Fibroblast of lung (primary cell): ENCODE measurements around the gene CNR2. TPM values are rescaled to one million over a fixed set of nuclear protein-coding genes. Genes with fewer than 3 reads are reported as not detected.

ENCODE experiments used
- DNase-seq, 2 donors: peaks; one replicate each; pipeline versions ENCODE4 v3.0.0 to v3.0.0-alpha.2; 2010; ENCODE audit warnings: low read depth in 2 of 2
- H2AFZ ChIP-seq: 2 replicates; pipeline ENCODE4 v1.5.1; 2012; ENCODE audit warnings: low read length, control low read depth, inconsistent platforms
- H3K27ac ChIP-seq: 2 replicates; pipeline ENCODE4 v1.5.1; 2011; ENCODE audit warnings: low read length, control low read depth; ENCODE audit not compliant: insufficient read depth
- H3K27me3 ChIP-seq: 2 replicates; pipeline ENCODE4 v1.5.1; 2011; ENCODE audit warnings: mild to moderate bottlenecking, low read length; ENCODE audit not compliant: control insufficient read depth, insufficient read depth
- H3K36me3 ChIP-seq: 2 replicates; pipeline ENCODE4 v1.5.1; 2011; ENCODE audit warnings: low read length; ENCODE audit not compliant: control insufficient read depth, insufficient read depth
- H3K4me1 ChIP-seq: 2 replicates; pipeline ENCODE4 v1.5.1; 2011; ENCODE audit warnings: low read length; ENCODE audit not compliant: control insufficient read depth, insufficient read depth; ENCODE audit errors: extremely low read depth
- H3K4me2 ChIP-seq: 2 replicates; pipeline ENCODE4 v1.5.1; 2011; ENCODE audit warnings: low read length, control low read depth; ENCODE audit not compliant: insufficient read depth; ENCODE audit errors: extremely low read depth
- H3K4me3 ChIP-seq, 4 experiments: fragments of 200-600 bp in 1 of 4; sonication (generic) in 1 of 4; replicated peaks in 1 of 4; 2 replicates each; pipeline ENCODE4 v1.5.1; 2011 to 2016; ENCODE audit warnings: low read length in 4 of 4, low read depth in 3 of 4, mild to moderate bottlenecking in 3 of 4, control low read depth in 2 of 4, inconsistent platforms in 1 of 4, mixed read lengths in 1 of 4; ENCODE audit not compliant: insufficient read depth in 1 of 4; ENCODE audit errors: control extremely low read depth in 1 of 4
- H3K79me2 ChIP-seq: 2 replicates; pipeline ENCODE4 v1.5.1; 2012; ENCODE audit warnings: mild to moderate bottlenecking, low read length, inconsistent platforms; ENCODE audit not compliant: control insufficient read depth, insufficient read depth
- H3K9ac ChIP-seq: 2 replicates; pipeline ENCODE4 v1.5.1; 2011; ENCODE audit warnings: mild to moderate bottlenecking, low read length, control low read depth; ENCODE audit not compliant: insufficient read depth
- H3K9me3 ChIP-seq: 2 replicates; pipeline ENCODE4 v1.5.1; 2012; ENCODE audit warnings: low read depth, low read length; ENCODE audit not compliant: control insufficient read depth, insufficient read depth
- H4K20me1 ChIP-seq: 2 replicates; pipeline ENCODE4 v1.5.1; 2011; ENCODE audit warnings: low read length; ENCODE audit not compliant: control insufficient read depth, insufficient read depth; ENCODE audit errors: extremely low read depth
- EZH2 ChIP-seq: IDR thresholded peaks from 2 replicates; pipeline ENCODE4 v1.5.1; 2012; ENCODE audit warnings: low read length, control low read depth, mild to moderate bottlenecking; ENCODE audit errors: missing control alignments
- polyA plus RNA-seq, 2 donors: library from polyadenylated mRNA; depleted of rRNA in 1 of 2; stranded (reverse) in 1 of 2; unstranded in 1 of 2; fragments of >200 nt; gene quantifications; 2 replicates each; pipeline ENCODE4 v1.2.1, GENCODE V29; 2011 to 2012; ENCODE audit warnings: missing spikeins in 1 of 2
- total RNA-seq: library from RNA; depleted of rRNA; stranded (reverse); fragments of >200 nt; gene quantifications from 2 replicates; pipeline ENCODE4 v1.2.1, GENCODE V29; 2014
- TF ChIP-seq, protein P1 (sequence below), 2 donors: IDR thresholded peaks in 1 of 2; conservative IDR thresholded peaks in 1 of 2; 1 replicate in 1 of 2; 2 replicates in 1 of 2; pipeline ENCODE4 v1.5.1; 2011 to 2012; ENCODE audit warnings: low read length in 2 of 2, control low read depth in 1 of 2, inconsistent platforms in 1 of 2, low read depth in 1 of 2, mild to moderate bottlenecking in 1 of 2

Gene CNR2
- total and polyA plus RNA-seq, 2 donors (not counting 1 experiment from before 2014, with no cell fraction given) = not detected

DNA sequence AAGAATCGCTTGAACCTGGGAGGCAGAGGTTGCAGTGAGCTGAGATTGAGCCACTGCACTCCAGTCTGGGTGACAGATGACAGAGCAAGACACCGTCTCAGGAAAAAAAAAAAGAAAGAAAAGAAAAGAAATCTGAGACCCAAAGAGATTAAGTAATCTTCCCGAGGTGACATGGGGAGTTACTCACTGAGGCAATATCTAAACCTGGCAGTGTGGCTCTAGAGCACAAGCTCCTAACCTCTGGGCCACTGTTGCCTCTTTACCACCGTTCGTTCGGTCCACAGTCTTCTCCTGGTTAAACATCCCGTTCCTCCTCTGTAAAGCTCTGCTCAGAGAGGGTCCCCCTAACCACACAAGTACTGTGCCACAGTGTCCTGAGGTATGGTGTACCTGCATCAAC is 89.4 kb downstream of the CNR2 start:
- Histone ChIP-seq H3K4me2 (peak overlapping the region; percentile 97), H3K27me3 (no peaks in the 10 kb centered on the region), H3K4me1 (peaks cover 4% of the 10 kb centered on the region), H3K9ac (no peak overlapping the region), H4K20me1 (no peaks in the 10 kb centered on the region), H3K9me3 (no peaks in the 10 kb centered on the region), H2AFZ (no peak overlapping the region), H3K79me2 (peaks cover 11% of the 10 kb centered on the region), H3K4me3 (peak overlapping the region; percentile 97 to 99 (median 98)), H3K36me3 (no peaks in the 10 kb centered on the region), H3K27ac (no peak overlapping the region)
- no peak for DNase-seq
- TF ChIP-seq, protein P1, sequence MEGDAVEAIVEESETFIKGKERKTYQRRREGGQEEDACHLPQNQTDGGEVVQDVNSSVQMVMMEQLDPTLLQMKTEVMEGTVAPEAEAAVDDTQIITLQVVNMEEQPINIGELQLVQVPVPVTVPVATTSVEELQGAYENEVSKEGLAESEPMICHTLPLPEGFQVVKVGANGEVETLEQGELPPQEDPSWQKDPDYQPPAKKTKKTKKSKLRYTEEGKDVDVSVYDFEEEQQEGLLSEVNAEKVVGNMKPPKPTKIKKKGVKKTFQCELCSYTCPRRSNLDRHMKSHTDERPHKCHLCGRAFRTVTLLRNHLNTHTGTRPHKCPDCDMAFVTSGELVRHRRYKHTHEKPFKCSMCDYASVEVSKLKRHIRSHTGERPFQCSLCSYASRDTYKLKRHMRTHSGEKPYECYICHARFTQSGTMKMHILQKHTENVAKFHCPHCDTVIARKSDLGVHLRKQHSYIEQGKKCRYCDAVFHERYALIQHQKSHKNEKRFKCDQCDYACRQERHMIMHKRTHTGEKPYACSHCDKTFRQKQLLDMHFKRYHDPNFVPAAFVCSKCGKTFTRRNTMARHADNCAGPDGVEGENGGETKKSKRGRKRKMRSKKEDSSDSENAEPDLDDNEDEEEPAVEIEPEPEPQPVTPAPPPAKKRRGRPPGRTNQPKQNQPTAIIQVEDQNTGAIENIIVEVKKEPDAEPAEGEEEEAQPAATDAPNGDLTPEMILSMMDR (conservative IDR thresholded peaks at IDR 0.05 in 1 of 2, IDR thresholded peaks at IDR 0.05 in 1 of 2; ENCODE audit: low read depth in 1 of 2, low read length in 2 of 2) = no peak
- TF ChIP-seq EZH2 = no peak

Other genes with a start within 250 kb of the CNR2 start
- 1,214 and 1,412 TPM in 2 replicates for gene RPL11, start 221.6 kb downstream of the CNR2 start, total RNA-seq
- 1,477 and 1,551 TPM in 2 replicates for gene RPL11, start 221.6 kb downstream of the CNR2 start, polyA plus RNA-seq
- 15.9 and 19.3 TPM in 2 replicates for gene ELOA, start 169.9 kb downstream of the CNR2 start, total RNA-seq
- gene ELOA, start 169.9 kb downstream of the CNR2 start, polyA plus RNA-seq = 34.1 and 42.2 TPM in 2 replicates
- gene PITHD1, start 134.9 kb downstream of the CNR2 start, total RNA-seq = 29.5 and 40.5 TPM in 2 replicates
- 47.7 and 58.6 TPM in 2 replicates for gene PITHD1, start 134.9 kb downstream of the CNR2 start, polyA plus RNA-seq
- gene LYPLA2, start 122.2 kb downstream of the CNR2 start, total RNA-seq = 27.5 and 29.2 TPM in 2 replicates
- 20.4 and 29.1 TPM in 2 replicates for gene LYPLA2, start 122.2 kb downstream of the CNR2 start, polyA plus RNA-seq
- 14.1 and 16.0 TPM in 2 replicates for gene GALE, start 112.6 kb downstream of the CNR2 start, total RNA-seq
- 11.9 and 19.6 TPM in 2 replicates for gene GALE, start 112.6 kb downstream of the CNR2 start, polyA plus RNA-seq
- gene HMGCL, start 87.9 kb downstream of the CNR2 start, total RNA-seq = 59.3 and 74.6 TPM in 2 replicates
- 34.1 and 41.3 TPM in 2 replicates for gene HMGCL, start 87.9 kb downstream of the CNR2 start, polyA plus RNA-seq
- 8.7 and 9.7 TPM in 2 replicates for gene FUCA1, start 45.1 kb downstream of the CNR2 start, total RNA-seq
- gene FUCA1, start 45.1 kb downstream of the CNR2 start, polyA plus RNA-seq = 4.1 and 5.9 TPM in 2 replicates
- 84.4 and 91.7 TPM in 2 replicates for gene PNRC2, start 46.5 kb upstream of the CNR2 start, total RNA-seq
- 86.6 and 96.6 TPM in 2 replicates for gene PNRC2, start 46.5 kb upstream of the CNR2 start, polyA plus RNA-seq
- 83.0 and 93.5 TPM in 2 replicates for gene SRSF10, start 67.0 kb upstream of the CNR2 start, total RNA-seq
- gene SRSF10, start 67.0 kb upstream of the CNR2 start, polyA plus RNA-seq = 113 and 118 TPM in 2 replicates
- not detected in 2 replicates for gene MYOM3, start 198.8 kb upstream of the CNR2 start, total RNA-seq
- not detected in 2 replicates for gene MYOM3, start 198.8 kb upstream of the CNR2 start, polyA plus RNA-seq
- under 0.01 TPM in 1 of 2 replicates, not detected in the other for gene IL22RA1, start 229.8 kb upstream of the CNR2 start, total RNA-seq
- 0.03 and 0.06 TPM in 2 replicates for gene IL22RA1, start 229.8 kb upstream of the CNR2 start, polyA plus RNA-seq